Measurements from ENCODE around the gene SLC22A12.

DNA sequence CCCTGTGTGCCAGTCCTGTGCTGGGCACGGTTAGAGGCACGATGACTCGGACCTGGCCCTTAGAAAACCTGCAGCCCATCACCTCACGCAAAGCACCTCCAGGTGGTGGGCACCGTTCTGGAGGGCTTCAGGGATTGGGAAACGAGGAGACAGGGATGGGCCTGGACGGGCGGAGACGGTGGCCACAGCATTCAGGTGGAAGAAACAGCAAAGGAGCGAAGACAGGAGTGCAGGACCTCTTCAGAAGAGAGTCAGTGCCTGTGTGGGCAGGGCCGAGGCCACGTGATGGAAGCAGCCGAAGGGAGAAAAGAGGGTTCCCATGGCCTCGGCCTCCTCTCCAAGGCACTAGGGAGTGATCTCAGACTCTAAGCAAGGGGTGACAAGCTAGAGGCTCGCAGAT lies 8.1 kb upstream of the SLC22A12 start:
- TF ChIP-seq, protein P1, sequence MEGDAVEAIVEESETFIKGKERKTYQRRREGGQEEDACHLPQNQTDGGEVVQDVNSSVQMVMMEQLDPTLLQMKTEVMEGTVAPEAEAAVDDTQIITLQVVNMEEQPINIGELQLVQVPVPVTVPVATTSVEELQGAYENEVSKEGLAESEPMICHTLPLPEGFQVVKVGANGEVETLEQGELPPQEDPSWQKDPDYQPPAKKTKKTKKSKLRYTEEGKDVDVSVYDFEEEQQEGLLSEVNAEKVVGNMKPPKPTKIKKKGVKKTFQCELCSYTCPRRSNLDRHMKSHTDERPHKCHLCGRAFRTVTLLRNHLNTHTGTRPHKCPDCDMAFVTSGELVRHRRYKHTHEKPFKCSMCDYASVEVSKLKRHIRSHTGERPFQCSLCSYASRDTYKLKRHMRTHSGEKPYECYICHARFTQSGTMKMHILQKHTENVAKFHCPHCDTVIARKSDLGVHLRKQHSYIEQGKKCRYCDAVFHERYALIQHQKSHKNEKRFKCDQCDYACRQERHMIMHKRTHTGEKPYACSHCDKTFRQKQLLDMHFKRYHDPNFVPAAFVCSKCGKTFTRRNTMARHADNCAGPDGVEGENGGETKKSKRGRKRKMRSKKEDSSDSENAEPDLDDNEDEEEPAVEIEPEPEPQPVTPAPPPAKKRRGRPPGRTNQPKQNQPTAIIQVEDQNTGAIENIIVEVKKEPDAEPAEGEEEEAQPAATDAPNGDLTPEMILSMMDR (IDR thresholded peaks at IDR 0.05; ENCODE audit: insufficient read depth, low read depth, low read length) = no peak
- no peak for TF ChIP-seq EZH2 (IDR thresholded peaks at IDR 0.05; ENCODE audit: insufficient read depth, low read length)
